GM19099 (cell line): ENCODE results near the gene FLRT2.

Experiments used
- POLR2A ChIP-seq: IDR thresholded peaks from 3 replicates; pipeline ENCODE4 v1.6.1; 2011; ENCODE audit warnings: low read depth; ENCODE audit not compliant: insufficient read length; ENCODE audit errors: extremely low read depth

Gene FLRT2

DNA sequence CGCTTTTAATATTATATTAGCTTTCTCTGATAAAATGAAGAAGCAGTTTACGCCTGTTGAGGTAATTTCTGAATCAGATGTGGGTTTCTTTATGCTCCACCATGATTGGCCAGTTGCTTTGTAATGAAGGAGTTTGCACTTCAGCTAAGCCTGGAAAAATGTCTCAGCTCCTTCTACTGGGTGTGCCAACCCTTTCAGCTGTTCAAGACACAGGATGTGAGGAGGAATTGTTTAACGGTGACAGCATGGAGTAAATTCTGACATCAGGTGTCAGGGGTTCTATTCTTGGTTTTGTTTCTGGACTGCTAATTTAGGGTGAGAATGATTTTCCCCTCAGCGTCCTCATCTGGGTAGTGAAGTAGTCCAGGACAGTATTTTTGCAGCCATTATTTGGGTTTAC, 43.5 kb downstream of the FLRT2 start:
- TF ChIP-seq POLR2A, result no peak

DNA sequence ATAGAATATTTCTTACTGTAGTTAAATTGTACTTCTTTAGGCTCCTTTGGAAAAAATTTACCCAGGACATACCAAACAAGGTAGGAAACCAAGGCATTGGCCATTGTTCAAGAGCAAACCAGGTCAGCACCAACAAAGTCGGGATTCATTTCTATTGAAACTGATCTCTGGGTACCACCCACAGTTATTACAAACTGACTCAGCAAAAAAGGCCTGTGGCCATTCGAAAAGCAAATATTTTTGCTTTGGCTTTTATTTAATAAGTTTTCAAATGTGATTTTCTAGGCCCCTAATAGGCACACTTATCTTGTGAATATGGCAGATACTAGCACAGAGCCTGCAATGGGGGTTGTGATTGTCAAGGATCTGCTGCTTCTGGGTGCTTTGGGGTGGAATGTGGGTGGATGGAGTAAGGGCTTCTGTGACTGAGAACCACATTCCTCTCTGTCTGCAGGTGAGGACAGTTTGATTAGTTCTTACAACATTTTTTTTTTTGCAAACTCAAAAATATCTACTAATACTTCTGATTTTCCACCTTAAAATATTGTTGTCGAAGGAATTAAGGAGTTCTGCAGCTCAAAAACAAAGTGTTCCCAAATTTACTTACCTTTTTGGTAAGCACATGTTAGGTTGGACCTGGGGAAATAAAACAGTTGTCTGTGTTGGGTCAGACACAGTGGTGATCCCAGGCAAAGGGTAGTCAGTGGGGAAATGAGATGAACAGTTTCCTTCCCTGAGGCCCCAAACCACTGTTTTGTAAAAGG, 45.1 kb downstream of the FLRT2 start:
- TF ChIP-seq POLR2A, result no peak

DNA sequence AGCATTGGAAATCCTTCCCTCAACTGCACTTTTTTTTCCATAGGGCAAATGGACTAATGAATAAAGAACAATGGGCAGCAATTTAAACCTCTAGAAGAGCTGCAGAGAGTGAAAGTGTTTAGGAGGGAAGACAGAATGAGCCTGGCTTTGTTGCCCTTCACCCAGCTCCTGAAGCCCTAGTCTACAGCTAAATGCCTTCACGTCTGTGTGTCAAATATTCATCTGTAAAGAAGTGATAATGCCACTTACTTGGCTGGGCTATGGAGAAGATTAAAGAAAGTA, 45.6 kb downstream of the FLRT2 start:
- TF ChIP-seq POLR2A, result no peak

GRCh38 chr14:85576218-85576617, 46.3 kb downstream of the FLRT2 start:
- no peak for TF ChIP-seq POLR2A

- TF ChIP-seq POLR2A, result no peak
These were observed 47.1 kb downstream of the FLRT2 start for GRCh38 chr14:85576848-85577542.

DNA sequence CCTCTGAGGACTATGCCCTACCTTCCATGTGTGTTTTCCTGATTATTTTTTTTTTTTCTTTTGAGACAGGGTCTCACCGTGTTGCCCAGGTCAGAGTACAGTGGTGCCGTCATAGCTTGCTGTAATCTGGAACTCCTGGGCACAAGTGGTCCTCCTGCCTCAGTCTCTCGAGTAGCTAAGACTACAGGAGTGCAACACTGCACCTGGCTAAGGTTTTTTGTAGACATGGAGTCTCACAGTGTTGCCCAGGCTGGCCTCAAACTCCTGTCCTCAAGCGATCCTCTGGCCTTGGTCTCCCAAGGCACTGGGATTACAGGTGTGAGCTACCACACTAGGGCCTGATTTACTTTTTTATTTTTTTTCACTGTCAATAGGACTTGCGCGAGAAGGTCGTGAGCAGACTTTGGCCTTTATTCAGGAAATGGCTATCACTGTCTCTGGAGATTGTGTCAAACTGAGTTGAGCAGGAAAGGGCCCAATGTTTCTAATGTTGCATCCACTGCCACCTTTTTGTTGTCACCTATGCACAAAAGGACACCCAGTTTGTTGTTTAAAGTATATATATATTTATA, 47.7 kb downstream of the FLRT2 start:
- TF ChIP-seq POLR2A, result no peak

GRCh38 chr14:85578357-85578756, 48.4 kb downstream of the FLRT2 start:
- no peak for TF ChIP-seq POLR2A

DNA sequence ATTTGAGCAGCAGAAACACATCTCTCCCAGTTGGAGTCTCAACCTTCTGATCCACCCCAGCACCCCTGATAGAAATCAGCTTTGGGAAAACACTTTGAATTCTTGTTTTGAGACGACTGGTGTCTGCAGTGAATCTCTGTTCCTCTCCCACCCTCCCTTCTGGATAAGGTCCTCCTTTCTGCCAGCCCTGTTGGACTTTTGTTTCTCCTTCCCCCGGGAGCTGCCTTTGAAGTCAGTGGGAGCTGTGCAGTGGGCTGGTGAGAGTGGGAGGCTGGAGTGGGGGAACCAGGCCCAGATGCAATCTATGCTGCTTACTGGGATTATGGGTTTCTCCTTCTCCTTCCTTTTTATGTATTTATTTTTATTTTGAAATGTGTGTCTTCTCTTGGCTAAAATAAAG, 49.0 kb downstream of the FLRT2 start:
- TF ChIP-seq POLR2A, result no peak

DNA sequence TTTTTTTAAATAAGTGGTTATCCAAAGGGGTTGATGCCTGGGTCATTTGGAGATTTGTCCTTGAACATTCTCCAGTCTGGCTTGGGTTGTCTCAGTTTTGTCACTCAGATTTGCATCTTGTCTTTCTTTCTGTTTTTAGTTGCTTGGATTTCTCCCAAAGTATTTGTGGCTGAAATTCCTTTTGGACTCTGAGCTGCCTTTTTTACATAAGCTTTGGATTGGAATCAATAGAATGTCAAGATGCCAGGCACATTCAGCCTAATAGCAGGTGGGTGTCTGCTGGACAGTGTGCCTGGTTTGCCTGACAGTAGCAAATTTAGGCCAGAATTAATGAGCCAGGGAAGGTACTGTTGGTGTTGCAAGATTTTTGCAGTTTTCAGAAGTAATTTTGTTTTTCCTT, 50.0 kb downstream of the FLRT2 start:
- TF ChIP-seq POLR2A, result no peak

DNA sequence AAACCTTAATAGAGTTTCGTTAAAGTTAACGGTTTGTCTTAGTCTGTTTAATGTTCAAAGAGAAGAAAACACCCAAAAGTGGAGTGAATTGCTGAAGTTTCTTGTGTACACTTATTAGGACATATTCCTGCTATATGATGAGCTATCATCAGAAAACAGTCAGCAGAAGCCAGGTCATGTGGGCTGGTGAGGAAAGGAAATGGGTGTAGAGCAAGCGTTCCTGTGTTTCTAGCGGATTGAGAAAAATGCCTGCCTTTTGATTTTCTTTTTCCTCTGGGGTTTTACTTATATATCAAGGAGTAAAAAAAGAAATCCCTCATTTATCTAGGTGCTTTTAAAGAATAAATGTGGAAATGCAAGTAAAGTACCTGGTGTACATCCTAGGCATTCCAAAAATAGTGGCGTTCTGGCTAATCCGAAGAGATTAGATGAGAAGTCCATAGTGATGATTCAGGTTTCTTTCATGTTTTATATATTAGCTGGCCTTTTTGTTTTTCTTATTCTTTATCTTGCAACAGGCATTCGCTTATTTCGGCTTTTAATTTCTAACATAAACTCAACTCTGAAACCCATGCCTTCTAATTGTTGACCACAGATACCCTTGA, 50.7 kb downstream of the FLRT2 start:
- TF ChIP-seq POLR2A, result no peak

- no peak for TF ChIP-seq POLR2A
These were observed 51.7 kb downstream of the FLRT2 start for GRCh38 chr14:85581691-85582090.

DNA sequence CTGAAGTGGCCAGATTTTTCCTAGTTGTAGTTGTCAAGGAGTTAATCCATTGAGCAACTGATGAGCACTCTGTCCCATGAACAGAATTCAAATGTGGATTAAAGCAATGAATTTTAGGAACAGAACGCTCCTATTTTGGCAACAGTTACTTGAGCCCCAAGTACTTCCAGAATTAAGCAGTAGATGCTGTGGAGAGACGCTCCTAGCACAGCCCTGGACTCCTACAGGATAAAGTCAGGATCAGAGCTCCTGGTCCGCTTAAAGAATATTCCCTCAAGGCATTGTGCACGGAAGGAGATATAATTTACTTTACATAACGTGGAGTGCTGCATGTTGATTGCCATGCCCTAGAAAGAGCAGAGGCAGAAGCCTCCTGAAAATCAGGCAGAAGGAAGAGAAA, 53.4 kb downstream of the FLRT2 start:
- TF ChIP-seq POLR2A, result no peak

- no peak for TF ChIP-seq POLR2A
These were observed 54.5 kb downstream of the FLRT2 start for GRCh38 chr14:85584481-85584880.

DNA sequence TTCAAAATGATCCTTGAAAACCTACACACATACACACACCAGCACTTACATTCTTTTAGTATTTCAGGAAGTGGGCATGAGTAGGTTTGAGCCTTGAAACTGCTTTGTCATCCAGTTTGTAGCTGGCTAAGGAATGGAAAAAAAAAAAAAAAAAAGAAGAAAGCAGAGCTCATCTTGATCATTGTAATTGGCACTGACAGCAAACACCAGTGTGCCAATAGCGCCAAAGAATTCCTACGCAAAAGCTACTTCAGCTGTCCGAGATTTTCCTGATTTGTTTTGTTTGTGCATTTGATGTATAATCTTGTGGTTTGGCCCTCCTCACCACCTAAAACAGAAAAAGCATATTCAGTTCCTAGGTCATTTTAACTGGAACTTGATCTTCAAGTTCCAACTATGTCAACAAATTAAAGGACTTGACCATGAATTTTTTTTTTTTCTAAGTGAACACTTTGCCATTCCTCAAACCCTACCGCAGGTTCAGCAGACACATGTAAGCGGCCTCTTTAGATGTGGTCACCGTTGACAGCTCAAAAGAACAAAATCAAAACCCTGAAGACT, 57.3 kb downstream of the FLRT2 start:
- no peak for TF ChIP-seq POLR2A

GRCh38 chr14:85590784-85591183, 60.8 kb downstream of the FLRT2 start:
- TF ChIP-seq POLR2A, result no peak

DNA sequence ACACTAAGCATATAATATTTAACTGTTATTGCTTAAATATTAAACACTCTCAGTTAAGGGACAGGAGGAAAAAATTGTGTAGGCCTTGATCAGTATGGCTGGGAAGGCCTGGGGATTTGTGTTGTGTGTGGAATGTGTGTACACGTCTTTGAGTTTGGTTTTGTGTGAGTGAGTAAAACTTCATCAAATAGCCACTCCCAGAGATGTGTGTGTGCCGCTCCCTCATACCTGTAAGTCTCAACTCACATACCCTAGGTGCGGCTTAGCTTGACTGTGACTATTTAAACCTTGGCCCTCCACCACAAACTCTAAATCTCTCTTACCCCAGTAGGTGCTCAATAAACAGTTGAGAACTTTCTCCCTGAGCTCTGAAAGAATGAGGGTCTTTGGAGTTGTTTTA, 64.3 kb downstream of the FLRT2 start:
- TF ChIP-seq POLR2A, result no peak
